ENCODE data around the gene FOXJ3. TPM values are rescaled to one million over a fixed set of nuclear protein-coding genes. Genes with fewer than 3 reads are reported as not detected.

Gene FOXJ3
- total and polyA plus RNA-seq, 9 donors = 18.7 to 59.0 (median 49.4) TPM

DNA sequence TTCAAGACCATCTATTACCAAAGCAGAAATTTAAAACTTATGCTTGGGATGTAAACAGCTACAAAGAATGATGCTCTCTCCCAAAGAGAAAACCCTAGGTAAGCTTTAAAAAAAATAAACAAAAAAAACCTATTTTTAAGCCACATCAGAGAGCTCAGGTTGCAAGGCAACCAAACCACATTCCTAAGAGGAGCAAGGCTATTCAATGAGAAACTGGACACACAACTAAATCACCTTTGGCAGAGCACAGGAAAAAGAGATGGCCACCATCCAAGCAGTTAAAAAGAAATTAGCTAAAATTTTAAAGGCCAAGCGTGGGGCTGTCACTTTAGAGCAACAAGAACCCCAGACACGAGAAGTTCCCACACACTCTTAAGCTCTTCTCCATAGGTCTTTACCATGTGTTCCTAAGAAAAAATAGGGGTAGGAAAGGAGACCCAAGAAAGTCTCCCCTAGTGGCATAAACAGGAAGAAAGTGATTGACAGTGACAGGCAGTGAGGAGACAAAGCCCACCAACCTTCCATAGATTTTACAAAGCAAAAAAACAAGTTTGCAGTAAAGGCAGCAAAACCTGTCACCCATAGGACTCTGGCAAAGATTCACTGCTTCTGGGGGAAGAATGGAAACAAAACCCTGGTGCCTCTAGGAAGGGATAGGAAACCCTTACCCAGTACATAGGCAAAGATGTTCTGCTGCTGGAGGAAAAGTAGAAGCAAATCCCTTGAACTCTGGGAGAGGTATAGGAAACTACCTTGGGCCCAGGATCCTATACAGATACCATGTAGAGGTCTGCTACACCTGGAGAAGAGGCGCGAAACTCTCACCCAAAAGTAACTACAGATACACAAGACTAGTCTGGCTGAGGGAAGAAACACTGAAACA is 68.5 kb downstream of the FOXJ3 start:
- no peaks in the 10 kb centered on the region for H3K36me3 ChIP-seq
- no peak overlapping the region for H3K4me3 ChIP-seq
- H3K4me1 ChIP-seq (ENCODE audit: insufficient read depth) = peaks cover 5% of the 10 kb centered on the region
- TF ChIP-seq CTCF (IDR thresholded peaks at IDR 0.05) (no peak), EP300 (IDR thresholded peaks at IDR 0.05) (no peak), POLR2A (IDR thresholded peaks at IDR 0.05) (no peak)
- 67 to 79% (median 74%) methylated on average over 4 of the region's 4 CpGs for WGBS, 3 donors
- intact Hi-C loops (cut with DNase I) = no loop called here
- DNase-seq = no peak
- H3K27me3 ChIP-seq = no peaks in the 10 kb centered on the region
- no peak overlapping the region for H3K27ac ChIP-seq
- H3K9me3 ChIP-seq = no peaks in the 10 kb centered on the region

- no peaks in the 10 kb centered on the region for H3K9me3 ChIP-seq
- WGBS, 3 donors = 63 to 74% (median 63%) methylated on average over 4 of the region's 4 CpGs
- no peak overlapping the region for H3K27ac ChIP-seq
- no peak for TF ChIP-seq CTCF (IDR thresholded peaks at IDR 0.05)
- no peak for TF ChIP-seq EP300 (IDR thresholded peaks at IDR 0.05)
- no peak for TF ChIP-seq POLR2A (IDR thresholded peaks at IDR 0.05)
- DNase-seq = no peak
- no peaks in the 10 kb centered on the region for H3K27me3 ChIP-seq
- H3K4me1 ChIP-seq (ENCODE audit: insufficient read depth) = peaks cover 5% of the 10 kb centered on the region
- H3K36me3 ChIP-seq = no peaks in the 10 kb centered on the region
- H3K4me3 ChIP-seq = no peak overlapping the region
- intact Hi-C loops (cut with DNase I) = no loop called here
Measured at GRCh38 chr1:42264511-42265190, 70.4 kb downstream of the FOXJ3 start.

DNA sequence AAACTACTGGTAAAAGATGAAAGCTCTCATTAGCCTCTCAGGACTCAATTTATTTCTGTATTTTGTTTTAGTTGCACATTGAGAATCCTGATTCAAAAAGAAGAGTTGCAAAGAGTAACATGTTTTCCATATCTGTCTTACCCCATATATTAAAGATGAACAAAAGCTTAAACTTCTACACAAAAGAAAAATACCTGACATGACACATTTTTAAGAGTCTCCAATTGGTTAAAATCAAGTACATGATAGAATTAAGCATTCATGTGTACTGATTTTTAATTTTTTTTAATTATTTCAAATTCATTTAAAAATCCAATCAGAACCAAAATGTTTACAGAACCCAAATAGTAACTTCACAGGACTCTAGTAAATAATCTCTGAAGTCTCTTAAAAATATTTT is 72.0 kb downstream of the FOXJ3 start:
- Histone ChIP-seq H3K4me3 (no peak overlapping the region), H3K27ac (no peak overlapping the region), H3K4me1 (ENCODE audit: insufficient read depth) (peaks cover 10% of the 10 kb centered on the region), H3K36me3 (no peaks in the 10 kb centered on the region), H3K27me3 (no peaks in the 10 kb centered on the region), H3K9me3 (no peaks in the 10 kb centered on the region)
- TF ChIP-seq EP300 (IDR thresholded peaks at IDR 0.05) = no peak
- TF ChIP-seq POLR2A (IDR thresholded peaks at IDR 0.05) = no peak
- no peak for TF ChIP-seq CTCF (IDR thresholded peaks at IDR 0.05)
- no peak for DNase-seq
- intact Hi-C loops (cut with DNase I) = no loop called here

- no peak overlapping the region for H3K4me3 ChIP-seq
- H3K27ac ChIP-seq = no peak overlapping the region
- 72 to 83% (median 79%) methylated on average over 1 of the region's 1 CpG for WGBS, 3 donors
- intact Hi-C loops (cut with DNase I) = no loop called here
- DNase-seq = no peak
- no peak for TF ChIP-seq POLR2A (IDR thresholded peaks at IDR 0.05)
- no peak for TF ChIP-seq CTCF (IDR thresholded peaks at IDR 0.05)
- no peak for TF ChIP-seq EP300 (IDR thresholded peaks at IDR 0.05)
- H3K27me3 ChIP-seq = no peaks in the 10 kb centered on the region
- H3K4me1 ChIP-seq (ENCODE audit: insufficient read depth) = peaks cover 5% of the 10 kb centered on the region
- H3K9me3 ChIP-seq = no peaks in the 10 kb centered on the region
- no peaks in the 10 kb centered on the region for H3K36me3 ChIP-seq
Measured at GRCh38 chr1:42260376-42261070, 74.5 kb downstream of the FOXJ3 start.
